HG03280 (cell line): ENCODE results near the gene UNC5A.

Experiments
- ATAC-seq: cut with Tn5 transposase; IDR thresholded peaks from one replicate; pipeline ENCODE4 v1.9.1; 2021; ENCODE audit warnings: mild to moderate bottlenecking, moderate library complexity; ENCODE audit not compliant: unreplicated experiment

UNC5A gene

GRCh38 chr5:176916337-176916736 lies 106.0 kb downstream of the UNC5A start:
- no peak for ATAC-seq

GRCh38 chr5:176918613-176919012 lies 108.3 kb downstream of the UNC5A start:
- no peak for ATAC-seq

- no peak for ATAC-seq
These were observed 111.4 kb downstream of the UNC5A start for GRCh38 chr5:176921714-176922113.

GRCh38 chr5:176922817-176923216 lies 112.5 kb downstream of the UNC5A start:
- no peak for ATAC-seq

- ATAC-seq = no peak
These were observed 117.2 kb downstream of the UNC5A start for GRCh38 chr5:176927562-176927961.

GRCh38 chr5:176929654-176930053 lies 119.3 kb downstream of the UNC5A start:
- ATAC-seq = no peak
